GM10248 (cell line): ENCODE data around the gene TCF12.
"Not testable (repeated sequence)": the region's sequence is repeated elsewhere in the genome, so short reads cannot be mapped to it uniquely, and the experiment has no call there.

Experiments
- CTCF ChIA-PET: fragments of 300-600 bp; sonication (Branson Sonifier 250); formaldehyde crosslinking; extraction: SDS; loops from one replicate; lab custom pipeline; 2021; ENCODE audit warnings: antibody characterized with exemption; lab: Yijun Ruan, JAX
- POLR2A ChIA-PET: fragments of 350-650 bp; sonication (Branson Sonifier 250); formaldehyde crosslinking; extraction: SDS; loops from one replicate; lab custom pipeline; 2020; ENCODE audit warnings: antibody characterized with exemption; lab: Yijun Ruan, JAX
- DNase-seq: peaks from one replicate; pipeline ENCODE4 v3.0.0; 2012; ENCODE audit errors: extremely low spot score
- TF ChIP-seq, protein P1 (sequence below): IDR thresholded peaks from 2 replicates; pipeline ENCODE4 v1.5.1; 2012; ENCODE audit warnings: mild to moderate bottlenecking, low read depth; ENCODE audit errors: extremely low read depth, missing control alignments, control extremely low read depth

The TCF12 gene

GRCh38 chr15:56946150-56946549 is 27.7 kb downstream of the TCF12 start:
- CTCF ChIA-PET = no interaction called here
- DNase-seq = no peak
- POLR2A ChIA-PET = no interaction called here
- TF ChIP-seq, protein P1, sequence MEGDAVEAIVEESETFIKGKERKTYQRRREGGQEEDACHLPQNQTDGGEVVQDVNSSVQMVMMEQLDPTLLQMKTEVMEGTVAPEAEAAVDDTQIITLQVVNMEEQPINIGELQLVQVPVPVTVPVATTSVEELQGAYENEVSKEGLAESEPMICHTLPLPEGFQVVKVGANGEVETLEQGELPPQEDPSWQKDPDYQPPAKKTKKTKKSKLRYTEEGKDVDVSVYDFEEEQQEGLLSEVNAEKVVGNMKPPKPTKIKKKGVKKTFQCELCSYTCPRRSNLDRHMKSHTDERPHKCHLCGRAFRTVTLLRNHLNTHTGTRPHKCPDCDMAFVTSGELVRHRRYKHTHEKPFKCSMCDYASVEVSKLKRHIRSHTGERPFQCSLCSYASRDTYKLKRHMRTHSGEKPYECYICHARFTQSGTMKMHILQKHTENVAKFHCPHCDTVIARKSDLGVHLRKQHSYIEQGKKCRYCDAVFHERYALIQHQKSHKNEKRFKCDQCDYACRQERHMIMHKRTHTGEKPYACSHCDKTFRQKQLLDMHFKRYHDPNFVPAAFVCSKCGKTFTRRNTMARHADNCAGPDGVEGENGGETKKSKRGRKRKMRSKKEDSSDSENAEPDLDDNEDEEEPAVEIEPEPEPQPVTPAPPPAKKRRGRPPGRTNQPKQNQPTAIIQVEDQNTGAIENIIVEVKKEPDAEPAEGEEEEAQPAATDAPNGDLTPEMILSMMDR = no peak

- CTCF ChIA-PET = interaction anchor here (0.7 to 1.2 kb wide), 2 partner anchors 17 to 39 kb away, joined by 3 read pairs; no protein-coding TSS in a partner anchor
- no peak for DNase-seq
- POLR2A ChIA-PET = no interaction called here
- TF ChIP-seq, protein P1 = no peak
Observed at GRCh38 chr15:56948000-56948763, 29.7 kb downstream of the TCF12 start.

DNA sequence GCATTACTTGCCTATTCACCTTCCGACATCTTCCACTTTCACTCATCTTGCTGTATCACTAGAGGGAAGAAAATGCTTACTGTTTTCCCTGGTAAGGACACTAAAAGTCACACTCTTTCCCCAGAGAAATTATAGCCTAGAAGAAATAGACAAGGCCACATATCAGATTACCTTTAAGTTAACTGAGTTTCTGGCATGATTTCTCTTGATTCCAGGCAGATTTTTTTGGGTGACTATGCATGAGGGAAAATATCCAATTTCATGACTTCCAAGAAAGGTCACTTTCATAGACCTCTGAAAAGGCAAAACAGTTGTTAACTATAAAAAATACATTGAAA is 30.3 kb downstream of the TCF12 start:
- POLR2A ChIA-PET = no interaction called here
- CTCF ChIA-PET = no interaction called here
- DNase-seq = no peak
- TF ChIP-seq, protein P1 = no peak

GRCh38 chr15:56950979-56951378 is 32.5 kb downstream of the TCF12 start:
- POLR2A ChIA-PET = no interaction called here
- DNase-seq = peak; percentile 29
- CTCF ChIA-PET = no interaction called here
- TF ChIP-seq, protein P1 = no peak

DNA sequence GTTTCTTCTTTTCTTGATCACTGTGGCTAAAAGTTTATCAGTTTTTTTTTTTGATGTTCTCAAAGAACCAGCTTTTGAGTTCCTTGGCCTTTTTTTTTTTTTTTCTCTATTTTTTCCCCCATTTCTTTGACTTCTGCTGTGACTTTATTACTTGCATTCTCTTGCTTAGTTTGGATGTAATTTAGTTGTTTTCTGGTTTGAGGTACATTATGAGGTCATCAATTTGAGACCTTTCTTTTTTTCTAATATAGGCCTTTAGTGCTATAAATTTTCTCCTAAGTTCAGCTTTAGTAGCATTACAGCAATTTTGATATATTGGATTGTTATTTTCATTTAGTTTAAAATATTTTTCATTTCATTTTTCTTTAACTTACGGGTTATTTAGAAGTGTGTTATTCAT is 35.3 kb downstream of the TCF12 start:
- ChIA-PET CTCF (no interaction called here), POLR2A (no interaction called here)
- no peak for DNase-seq
- TF ChIP-seq, protein P1 = no peak

DNA sequence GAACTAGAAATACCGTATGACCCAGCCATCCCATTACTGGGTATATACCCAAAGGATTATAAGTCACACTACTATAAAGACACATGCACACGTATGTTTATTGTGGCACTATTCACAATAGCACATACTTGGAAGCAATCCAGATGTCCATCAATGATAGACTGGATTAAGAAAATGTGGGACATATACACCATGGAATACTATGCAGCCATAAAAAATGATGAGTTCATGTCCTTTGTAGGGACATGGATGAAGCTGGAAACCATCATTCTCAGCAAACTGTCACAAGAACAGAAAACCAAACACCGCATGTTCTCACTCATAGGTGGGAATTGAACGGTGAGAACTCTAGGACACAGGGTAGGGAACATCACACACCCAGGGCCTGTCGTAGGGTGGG is 36.6 kb downstream of the TCF12 start:
- DNase-seq, CTCF ChIA-PET: not testable (repeated sequence)

GRCh38 chr15:56956538-56956937 is 38.1 kb downstream of the TCF12 start:
- DNase-seq = no peak
- POLR2A ChIA-PET = no interaction called here
- TF ChIP-seq, protein P1 = no peak
- CTCF ChIA-PET = no interaction called here

More for the DNA sequence above, 36.6 kb downstream of the TCF12 start:
- POLR2A ChIA-PET = not testable (repeated sequence)
